NCI-H1092 (cell line): Measurements from ENCODE around the gene GH2.
"Not testable (repeated sequence)": the region's sequence is repeated elsewhere in the genome, so short reads cannot be mapped to it uniquely, and the experiment has no call there.

Experiments used
- DNase-seq: peaks from one replicate; lab custom pipeline; 2025; lab: John Stamatoyannopoulos, UW

Gene GH2

DNA sequence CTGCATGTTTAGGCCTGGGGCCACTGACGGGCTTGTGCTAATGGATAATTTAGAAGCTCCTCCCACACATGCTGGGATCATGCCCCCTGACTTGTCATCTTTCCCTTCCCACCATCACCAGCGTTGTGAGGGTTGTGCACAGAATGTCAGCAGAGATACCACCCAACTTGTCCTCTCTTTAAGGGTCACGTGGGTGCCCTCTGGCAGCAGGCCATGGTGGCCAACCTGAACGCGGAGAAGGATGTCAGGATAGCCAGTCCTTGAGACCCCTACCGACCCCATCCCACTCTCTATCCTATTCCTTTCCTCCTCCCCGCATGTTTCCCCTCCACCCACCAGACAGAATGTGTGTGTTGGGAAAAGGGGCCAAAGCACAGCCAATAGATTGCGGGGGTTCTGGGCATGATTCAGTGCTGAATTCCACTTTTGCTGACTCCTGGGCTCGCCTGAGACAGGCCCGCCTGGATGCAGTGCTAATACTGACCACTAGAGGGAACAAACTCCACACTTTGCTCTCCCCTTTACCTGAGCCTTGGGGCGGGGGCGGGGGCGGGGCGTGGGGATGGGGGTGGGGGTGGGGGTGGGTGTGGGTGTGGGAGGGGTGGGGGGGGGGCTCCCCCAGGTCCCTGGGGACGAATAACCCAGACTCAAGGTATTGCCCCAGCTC, at the start of gene GH2:
Gene GH2, minus strand, starts transcription at position 10 of the 667 bp plus-strand sequence. CDS start 143 bp downstream, outside the sequence.
- DNase-seq: no peak

DNA sequence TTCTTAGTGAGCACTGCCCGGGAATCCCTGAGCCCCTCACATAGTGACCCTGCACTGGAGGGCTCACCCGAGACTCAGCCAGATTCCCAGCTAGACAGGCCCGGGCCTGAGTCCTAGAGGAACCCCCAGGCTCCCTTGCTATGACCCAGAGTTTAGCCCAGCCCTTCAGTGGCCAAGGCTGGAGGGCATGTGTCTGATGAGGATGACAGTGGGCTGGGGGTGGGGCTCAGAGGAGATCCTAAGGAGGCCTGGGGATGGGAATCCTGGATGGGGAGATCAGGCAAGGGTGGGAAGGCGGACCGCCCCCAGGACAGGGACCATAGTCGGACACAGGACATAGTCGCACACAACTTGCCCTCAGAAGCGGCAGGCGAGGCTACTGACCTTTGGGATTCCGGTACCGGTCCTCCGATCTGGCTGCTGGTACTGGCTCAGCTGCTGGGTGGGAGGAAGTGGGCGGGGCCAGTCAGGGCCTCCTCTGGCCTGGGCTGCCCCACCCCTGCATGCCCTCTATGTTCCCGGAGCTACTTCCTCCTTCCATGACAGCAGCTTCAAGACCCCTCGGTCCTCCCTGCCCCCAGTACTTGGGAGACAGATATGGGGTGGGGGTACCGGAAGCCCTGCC, 49.3 kb upstream of the GH2 start:
- DNase-seq: no peak

DNA sequence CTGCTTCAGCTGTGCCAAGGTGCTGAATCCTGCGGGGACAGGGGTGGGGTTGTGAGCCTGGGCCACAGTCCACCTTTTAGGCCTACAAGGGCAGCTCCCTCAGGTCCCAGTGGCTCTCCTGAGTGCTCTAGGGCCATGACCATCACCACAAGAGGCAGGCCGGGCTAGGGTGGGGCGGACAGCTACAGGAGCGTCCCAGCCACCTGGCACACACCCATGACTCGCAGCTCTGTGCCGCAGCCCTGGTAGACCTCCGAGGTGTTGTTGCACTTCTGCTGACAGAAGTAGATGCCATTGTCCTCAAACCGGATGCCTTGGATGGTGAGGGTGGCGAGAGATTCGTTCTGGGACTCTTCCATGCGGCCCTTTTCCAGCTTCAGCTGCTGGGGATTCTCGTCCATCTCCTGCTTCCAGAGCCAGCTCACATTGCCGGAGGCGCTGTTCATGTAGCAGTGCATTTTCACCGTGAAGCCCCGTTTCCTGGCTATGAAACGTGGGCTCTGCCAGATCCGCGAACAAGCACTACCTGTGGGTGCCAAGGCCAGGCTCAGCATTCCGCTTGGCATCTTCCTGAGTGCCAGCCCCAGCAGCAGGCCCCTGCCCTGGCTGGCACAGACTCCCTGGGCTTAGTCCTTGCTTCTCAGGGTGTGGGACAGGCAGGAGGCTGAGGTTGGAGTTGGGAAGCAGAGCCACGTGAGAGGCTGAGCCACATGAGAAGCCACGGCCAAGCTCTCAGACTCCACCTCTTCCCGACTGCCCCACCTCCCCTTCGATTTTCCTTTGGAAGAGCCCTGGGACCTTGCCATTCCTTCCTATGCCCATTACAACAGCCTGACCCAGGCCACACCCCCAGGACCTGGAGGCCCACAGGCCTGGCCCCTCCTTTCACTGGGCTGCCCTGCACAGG, 48.4 kb upstream of the GH2 start:
- DNase-seq: no peak

DNA sequence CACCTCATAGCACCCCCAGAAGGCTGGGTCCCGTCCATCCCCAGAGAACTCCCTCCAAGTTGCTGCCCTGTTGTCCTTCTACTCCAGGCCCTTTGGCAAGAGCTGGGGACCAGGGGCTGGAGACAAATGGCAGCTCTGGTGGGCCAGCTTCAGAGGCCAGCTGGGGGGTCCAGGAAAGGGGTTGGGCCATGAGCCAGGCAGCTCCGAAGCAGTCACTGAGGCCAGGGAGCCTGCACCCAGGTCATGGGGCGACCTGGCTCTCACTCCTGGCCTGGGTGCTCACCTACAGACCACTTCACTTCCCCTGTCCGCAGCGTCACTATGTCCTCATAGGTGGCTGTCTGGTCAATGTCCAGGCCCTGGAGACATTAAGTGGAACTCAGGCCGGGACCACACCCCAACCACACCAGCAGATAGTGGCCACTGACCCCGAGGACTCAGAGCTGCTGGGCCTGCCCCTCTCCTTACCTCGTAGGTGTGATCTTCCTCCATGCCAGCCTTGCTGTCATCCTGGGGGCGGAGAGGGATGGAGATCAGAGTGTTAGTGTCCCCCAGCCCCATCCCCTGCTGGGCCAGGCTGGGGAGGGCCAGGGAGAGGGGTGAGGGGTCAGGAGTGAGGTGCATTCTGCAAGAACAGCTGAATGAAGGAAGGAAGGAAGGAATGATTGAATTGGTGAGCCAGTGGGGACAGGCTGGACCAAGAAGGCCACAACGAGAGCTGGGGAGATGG, 47.4 kb upstream of the GH2 start:
- DNase-seq: no peak

DNA sequence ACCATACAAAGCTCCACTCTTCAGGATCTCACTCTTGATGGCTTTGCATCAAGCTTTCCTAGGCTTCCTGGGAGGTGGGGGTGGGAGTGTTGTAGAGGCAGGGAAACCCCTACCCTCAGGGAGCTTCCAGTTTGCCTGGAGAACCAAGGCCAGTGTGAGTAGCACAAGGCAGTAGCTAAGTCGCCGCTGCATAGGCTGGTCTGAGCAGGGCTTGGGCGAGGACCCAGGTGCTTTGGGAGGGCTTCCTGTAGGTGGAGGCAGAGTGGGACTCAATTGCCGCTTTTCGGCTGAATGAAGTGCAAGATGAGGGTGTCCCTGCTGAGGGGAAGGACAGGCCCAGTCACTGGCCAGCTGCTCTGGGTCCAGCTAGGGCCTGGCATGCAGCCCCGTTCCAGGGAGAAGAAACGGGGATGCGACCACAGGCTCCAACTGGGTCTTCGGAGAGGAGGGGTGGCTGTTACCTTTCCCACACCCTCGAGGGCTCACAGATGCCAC, 46.5 kb upstream of the GH2 start:
- DNase-seq: no peak

DNA sequence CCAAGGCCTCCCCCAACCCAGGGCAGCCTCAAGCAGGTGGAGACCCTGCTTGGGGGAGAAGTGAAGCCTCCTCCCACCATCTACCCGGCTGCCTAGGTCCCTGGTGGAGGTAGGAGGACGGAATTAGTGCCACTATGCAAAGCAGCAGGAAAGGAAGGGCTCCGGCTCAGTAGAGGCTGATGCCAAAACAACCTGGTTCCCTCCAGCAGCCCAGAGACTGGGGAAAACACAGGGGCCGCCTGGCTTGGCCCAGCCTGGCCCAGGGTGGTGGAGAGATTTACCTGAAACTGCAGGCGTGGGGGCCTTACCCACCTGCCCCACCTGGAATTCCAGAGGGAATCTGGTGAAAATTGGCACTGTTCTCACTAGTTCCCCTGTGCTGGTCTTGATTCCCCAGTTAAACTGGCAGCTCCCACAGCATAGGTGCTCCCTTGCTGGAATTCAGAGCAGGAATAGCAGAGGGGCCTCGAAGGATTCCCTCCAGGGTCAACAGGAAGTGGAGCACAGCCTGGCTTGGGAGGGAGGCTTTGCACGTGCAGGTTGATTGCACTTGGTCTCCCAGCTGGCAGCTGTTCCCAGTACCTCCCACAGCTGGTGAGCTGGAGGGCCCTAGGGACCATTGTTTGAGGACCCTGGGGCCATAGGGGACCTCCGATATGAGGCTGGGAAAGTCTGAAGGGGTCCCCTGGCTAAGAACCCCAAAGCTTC, 45.9 kb upstream of the GH2 start:
- DNase-seq: no peak

DNA sequence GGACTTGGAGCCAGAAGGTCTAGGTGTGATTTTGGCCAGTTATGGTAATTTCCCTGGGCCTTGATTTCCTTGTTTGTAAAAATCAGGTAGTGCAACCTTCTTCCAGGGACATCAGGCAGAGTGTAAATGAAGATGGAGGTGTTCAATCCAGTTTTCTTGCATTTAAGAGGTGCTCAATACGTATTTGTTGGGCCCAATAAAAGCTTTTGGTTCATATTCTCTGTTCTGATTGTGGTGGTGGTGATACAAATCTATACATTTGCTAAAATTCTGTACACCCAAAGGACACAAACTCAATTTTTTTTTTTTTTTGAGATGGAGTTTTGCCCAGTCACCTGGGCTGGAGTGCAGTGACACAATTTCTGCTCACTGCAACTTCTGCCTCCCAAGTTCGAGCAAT, 44.4 kb upstream of the GH2 start:
- no peak for DNase-seq

DNA sequence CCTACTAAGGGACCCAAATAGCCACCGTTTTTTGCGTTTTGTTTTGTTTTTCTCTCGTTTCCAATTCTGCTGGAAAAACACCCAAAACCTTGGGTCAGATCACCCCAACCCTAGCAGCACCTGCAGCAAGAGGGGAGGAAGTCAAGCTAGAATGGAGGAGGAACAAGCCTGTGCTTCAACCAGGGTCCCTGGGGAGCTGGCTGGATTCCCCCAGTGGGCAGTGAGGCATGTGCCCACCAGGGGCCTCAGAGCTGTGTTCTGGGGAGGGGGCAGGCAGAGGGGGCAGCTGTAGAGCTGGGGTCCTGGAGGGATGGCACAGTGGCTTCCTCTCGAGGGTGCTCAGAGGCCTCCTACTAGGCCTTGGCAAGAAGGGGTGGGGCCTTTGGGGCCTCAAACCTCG, 43.9 kb upstream of the GH2 start:
- DNase-seq: no peak

DNA sequence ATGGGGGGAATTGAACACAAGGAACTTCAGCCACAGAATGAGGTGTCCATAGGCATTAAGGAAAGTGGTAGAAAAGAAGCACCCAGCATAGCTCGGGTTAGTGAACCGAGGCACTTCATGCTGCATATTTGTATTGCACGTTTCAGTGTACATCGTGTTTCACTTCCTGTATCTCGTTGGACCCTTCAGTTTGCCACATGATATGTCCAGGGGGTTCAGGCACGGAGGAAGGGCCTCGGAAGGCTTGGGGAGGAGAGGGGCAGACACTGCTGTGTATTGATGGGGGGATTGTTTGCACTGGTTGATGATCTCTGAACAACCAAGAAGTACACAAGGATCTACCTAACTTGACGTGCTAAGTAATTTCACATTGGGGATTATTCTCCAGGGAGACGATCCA, 40.7 kb upstream of the GH2 start:
- DNase-seq: not testable (repeated sequence)

DNA sequence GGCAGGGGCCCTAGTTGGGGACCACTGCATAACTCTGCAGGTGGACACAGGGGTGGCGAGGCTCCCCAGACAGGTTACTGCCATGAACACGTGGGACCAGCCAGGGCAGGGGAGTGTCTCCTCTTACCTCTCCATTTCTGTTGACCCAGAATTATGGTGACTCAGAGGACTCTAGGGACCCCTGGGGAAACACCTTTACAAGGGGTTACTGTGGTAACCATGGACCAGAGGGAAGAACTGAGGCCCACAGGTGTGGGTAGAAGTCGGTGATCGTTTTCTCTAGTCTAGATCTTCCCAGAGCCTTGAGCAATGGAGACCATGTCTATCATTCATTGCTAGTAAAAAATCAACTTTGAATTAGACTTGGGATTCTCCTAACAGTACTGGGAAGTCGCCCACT, 39.0 kb upstream of the GH2 start:
- DNase-seq: not testable (repeated sequence)

DNA sequence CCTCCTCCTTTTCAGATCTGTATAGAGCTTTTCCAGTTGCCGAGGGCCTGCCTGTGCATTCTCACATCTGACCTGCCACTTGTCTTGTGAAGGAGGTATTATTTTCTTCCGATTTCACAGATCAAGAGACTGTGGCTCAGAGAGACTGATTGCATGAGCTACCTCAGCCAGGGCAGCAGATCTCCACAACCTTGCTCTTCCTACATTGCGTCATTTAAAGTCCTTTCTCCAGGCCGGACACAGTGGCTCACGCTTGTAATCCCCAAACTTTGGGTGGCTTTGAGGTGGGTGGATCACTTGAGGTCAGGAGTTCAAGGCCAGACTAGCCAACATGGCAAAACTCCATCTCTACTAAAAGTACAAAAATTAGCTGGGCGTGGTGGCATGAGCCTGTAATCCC, 38.3 kb upstream of the GH2 start:
- not testable (repeated sequence) for DNase-seq

DNA sequence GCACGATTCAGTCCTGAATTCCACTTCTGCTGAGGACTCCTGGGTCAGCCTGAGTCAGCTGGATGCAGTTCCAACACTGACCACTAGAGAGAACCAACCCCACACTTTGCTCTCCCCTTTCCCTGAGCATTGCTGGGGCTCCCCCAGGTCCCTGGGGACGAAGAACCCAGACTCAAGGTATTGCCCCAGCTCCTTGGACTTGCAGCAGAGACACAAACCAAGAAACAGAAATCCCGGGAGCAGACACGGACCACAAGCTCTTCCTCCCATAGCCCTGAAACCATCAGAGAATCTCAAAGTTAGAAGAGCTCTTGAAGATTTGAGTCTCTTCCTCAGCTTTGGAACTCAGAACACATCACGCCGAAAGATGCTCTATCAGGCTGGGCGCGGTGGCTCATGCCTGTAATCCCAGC, 37.6 kb upstream of the GH2 start:
- DNase-seq: no peak

DNA sequence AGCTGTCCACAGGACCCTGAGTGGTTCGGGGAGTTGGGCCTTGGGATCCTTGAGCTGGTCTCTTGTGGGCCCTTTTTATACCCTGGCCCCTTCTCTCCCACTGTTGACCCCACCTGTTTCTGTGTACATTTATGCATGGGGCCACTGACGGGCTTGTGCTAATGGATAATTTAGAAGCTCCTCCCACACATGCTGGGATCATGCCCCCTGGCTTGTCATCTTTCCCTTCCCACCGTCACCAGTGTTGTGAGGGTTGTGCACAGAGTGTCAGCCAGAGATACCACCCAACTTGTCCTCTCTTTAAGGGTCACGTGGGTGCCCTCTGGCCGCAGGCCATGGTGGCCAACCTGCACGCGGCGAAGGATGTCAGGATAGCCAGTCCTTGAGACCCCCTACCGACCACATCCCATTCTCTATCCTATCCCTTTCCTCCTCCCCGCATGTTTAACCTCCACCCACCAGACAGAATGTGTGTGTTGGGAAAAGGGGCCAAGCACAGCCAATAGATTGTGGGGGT, 37.1 kb upstream of the GH2 start, which contains the start of gene GH1:
Gene GH1, minus strand, starts transcription at position 51 of the 517 bp plus-strand sequence. CDS start 63 bp downstream, outside the sequence.
- not testable (repeated sequence) for DNase-seq

DNA sequence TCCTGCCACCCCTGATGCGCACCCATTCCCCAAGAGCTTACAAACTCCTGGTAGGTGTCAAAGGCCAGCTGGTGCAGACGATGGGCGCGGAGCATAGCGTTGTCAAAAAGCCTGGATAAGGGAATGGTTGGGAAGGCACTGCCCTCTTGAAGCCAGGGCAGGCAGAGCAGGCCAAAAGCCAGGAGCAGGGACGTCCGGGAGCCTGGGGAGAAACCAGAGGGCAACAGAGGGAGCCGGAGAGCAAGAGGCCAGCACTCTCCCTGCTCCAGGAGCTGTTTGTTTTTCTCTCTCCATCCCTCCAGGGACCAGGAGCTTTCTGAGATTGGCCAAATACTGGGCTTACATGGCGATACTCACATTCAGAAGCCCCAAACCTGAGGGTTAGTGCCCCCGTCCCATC, 36.6 kb upstream of the GH2 start:
- DNase-seq: no peak

DNA sequence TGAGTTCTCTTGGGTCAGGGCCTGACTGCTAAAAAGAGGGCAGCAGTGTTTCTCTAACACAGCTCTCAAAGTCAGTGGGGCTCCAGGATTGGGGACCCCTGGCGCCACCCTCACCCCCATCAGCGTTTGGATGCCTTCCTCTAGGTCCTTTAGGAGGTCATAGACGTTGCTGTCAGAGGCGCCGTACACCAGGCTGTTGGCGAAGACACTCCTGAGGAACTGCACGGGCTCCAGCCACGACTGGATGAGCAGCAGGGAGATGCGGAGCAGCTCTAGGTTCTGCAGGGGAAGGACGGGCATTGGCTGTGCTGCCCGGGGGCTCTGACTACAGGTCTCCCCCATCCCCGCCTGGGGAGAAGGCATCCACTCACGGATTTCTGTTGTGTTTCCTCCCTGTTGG, 35.9 kb upstream of the GH2 start:
- DNase-seq: no peak

DNA sequence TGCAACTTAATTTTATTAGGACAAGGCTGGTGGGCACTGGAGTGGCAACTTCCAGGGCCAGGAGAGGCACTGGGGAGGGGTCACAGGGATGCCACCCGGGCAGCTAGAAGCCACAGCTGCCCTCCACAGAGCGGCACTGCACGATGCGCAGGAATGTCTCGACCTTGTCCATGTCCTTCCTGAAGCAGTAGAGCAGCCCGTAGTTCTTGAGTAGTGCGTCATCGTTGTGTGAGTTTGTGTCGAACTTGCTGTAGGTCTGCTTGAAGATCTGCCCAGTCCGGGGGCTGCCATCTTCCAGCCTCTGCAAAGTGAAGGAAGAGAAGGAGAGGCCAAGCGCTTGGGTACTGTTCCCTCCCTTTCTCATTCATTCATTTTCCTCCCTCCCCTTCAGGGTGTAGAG, 35.5 kb upstream of the GH2 start:
- not testable (repeated sequence) for DNase-seq

DNA sequence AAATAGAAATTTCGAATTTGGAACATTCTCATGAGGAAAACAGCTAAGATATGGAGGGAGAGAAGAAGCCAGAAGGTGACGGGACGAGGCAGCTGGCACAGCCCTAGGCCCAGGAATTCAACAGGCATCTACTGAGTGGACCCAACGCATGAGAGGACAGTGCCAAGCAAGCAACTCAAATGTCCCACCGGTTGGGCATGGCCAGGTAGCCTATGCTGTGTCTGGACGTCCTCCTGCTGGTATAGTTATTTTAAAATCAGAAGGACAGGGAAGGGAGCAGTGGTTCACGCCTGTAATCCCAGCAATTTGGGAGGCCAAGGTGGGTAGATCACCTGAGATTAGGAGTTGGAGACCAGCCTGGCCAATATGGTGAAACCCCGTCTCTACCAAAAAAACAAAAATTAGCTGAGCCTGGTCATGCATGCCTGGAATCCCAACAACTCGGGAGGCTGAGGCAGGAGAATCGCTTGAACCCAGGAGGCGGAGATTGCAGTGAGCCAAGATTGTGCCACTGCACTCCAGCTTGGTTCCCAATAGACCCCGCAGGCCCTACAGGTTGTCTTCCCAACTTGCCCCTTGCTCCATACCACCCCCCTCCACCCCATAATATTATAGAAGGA, 34.9 kb upstream of the GH2 start:
- DNase-seq: no peak

DNA sequence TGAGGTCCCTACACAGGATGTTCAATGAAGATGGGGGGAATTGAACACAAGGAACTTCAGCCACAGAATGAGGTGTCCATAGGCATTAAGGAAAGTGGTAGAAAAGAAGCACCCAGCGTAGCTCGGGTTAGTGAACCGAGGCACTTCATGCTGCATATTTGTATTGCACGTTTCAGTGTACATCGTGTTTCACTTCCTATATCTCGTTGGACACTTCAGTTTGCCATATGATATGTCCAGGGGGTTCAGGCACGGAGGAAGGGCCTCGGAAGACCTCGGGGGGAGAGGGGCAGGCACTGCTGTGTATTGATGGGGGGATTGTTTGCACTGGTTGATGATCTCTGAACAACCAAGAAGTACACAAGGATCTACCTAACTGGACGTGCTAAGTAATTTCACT, 34.0 kb upstream of the GH2 start:
- DNase-seq: not testable (repeated sequence)

DNA sequence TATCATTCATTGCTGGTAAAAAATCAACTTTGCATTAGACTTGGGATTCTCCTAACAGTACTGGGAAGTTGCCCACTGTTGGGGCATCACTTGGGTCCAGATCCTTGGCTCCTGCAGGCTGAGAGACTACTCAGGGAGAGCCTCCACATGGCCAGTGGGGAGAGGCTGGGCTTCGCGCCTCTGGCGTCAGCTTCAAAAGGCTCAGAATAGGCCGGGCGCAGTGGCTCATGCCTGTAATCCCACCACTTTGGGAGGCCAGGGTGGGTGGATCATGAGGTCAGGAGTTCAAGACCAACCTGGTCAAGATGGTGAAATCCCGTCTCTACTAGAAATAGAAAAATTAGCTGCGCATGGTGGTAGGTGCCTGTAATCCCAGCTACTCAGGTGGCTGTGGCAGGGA, 32.7 kb upstream of the GH2 start:
- DNase-seq: no peak

DNA sequence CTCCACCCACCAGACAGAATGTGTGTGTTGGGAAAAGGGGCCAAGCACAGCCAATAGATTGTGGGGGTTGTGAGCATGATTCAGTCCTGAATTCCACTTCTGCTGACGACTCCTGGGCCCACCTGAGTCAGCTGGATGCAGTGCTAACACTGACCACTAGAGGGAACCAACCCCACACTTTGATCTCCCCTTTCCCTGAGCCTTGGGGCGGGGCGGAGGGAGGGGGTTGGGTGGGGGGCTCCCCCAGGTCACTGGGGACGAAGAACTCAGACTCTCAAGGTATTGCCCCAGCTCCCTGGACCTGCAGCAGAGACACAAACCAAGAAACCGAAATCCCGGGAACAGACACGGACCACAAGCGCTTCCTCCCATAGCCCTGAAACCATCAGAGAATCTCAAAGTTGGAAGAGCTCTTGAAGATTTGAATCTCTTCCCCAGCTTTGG, 29.9 kb upstream of the GH2 start:
- no peak for DNase-seq
